Prostate gland (tissue), 2 donors: Measurements from ENCODE around the gene TSLP.

Experiments used
- CTCF ChIP-seq, 4 experiments: fragments of 200-600 bp in 2 of 4; fragments of 450-650 bp in 2 of 4; sonication (generic) in 2 of 4; IDR thresholded peaks; 1 replicate in 3 of 4; 2 replicates in 1 of 4; pipeline ENCODE4 v1.5.1; 2016 to 2019; ENCODE audit warnings: antibody characterized with exemption in 4 of 4, mild to moderate bottlenecking in 2 of 4, moderate library complexity in 2 of 4
- POLR2A ChIP-seq: fragments of 450-650 bp; IDR thresholded peaks from one replicate; pipeline ENCODE4 v1.6.1; 2016; ENCODE audit warnings: antibody characterized with exemption, mild to moderate bottlenecking
- POLR2AphosphoS5 ChIP-seq: sonication (generic); formaldehyde crosslinking; IDR thresholded peaks from one replicate; pipeline ENCODE4 v1.6.1; 2017; ENCODE audit warnings: antibody characterized with exemption

GRCh38 chr5:111120911-111121310 lies 49.4 kb downstream of the TSLP start:
- TF ChIP-seq CTCF (IDR thresholded peaks at IDR 0.05) = no peak
- TF ChIP-seq POLR2A = no peak
- no peak for TF ChIP-seq POLR2AphosphoS5
